DMS153 treated with DMSO at 0.1 percent for 48 hours (cell line): ENCODE measurements around the gene ACY1.

Experiments
- DNase-seq: peaks from one replicate; lab custom pipeline; 2025; ENCODE audit not compliant: unreplicated experiment; lab: John Stamatoyannopoulos, UW

ACY1 gene

DNA sequence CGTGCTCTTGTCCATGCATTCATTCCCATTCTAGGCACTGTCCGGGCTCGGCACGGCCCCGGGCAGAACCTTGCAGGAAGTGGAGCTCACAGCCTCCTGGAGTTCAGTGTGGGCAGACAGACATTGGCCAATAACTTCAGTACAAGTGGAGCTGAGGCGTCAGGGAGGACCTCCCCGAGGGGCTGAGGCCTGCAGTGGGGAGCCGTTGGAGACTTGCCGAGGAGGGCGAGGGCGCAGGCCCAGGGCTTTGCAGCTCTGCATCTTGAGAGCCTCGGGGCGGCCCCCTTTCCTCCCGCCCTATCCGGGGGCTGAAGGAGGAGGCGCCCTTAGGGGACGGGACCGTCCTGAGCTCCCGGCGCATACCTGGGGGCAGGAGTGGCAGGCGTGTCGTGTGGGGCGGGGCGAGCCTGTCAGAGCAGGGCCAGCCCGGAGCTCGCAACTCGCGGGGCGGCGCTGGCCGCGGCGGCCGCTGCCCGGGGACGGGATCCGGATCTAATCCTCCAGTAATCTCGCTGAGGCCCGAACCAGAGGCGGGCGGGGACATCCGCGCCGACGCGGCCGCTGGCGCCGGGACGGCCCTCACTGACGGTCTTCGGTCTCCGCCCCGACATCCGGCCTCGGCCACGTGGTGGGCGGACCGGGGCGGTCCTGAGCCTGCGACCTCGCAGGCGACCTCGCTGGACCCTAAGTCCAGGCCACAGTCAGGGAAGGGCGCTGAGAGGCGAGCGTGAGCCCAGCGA is at the start of gene ACY1:
Gene ACY1 (plus strand): TSS at position 698 of the 740 bp plus-strand sequence. CDS start 530 bp downstream, outside the sequence.
- peak; percentile 20 for DNase-seq

DNA sequence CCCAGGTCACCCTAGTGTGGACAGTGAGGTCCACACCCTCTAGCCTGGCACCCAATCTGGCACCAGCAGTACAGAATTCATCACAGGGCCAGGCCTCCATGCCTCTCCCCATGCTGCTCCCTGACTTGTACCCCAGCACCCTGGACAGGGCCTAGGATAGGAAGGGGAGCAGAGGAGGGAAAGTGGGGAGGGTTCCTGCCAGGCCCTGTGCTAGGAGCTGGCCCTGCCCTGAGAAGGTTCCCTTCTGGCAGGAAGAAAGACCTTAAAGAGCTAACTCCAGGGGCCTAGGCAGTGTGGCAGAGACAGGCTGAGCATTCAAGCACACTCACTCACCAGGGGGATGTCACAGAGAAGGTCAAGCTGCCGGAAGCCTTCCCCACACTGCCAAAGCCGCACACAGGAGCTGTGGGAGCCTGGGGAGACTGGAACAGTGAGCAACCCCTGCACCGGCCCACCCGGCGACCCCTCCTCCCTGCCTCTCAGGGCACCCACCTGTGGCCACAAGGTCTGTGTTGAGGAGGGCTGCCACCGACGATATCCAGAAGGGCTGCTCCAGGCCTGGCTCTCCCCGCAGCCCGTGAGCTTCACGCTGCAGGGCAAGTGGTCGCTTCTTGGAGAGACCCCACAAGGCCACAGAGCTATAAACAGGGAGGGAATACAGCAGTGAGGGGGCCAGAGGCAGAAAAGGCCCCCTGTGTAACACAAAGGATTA is 49.0 kb upstream of the ACY1 start:
- DNase-seq, result no peak

- no peak for DNase-seq
Measured at GRCh38 chr3:51934991-51935885, 48.1 kb upstream of the ACY1 start.

GRCh38 chr3:51935886-51936755 is 47.2 kb upstream of the ACY1 start:
- no peak for DNase-seq

- DNase-seq, result no peak
Measured at GRCh38 chr3:51937014-51937413, 46.3 kb upstream of the ACY1 start.

DNA sequence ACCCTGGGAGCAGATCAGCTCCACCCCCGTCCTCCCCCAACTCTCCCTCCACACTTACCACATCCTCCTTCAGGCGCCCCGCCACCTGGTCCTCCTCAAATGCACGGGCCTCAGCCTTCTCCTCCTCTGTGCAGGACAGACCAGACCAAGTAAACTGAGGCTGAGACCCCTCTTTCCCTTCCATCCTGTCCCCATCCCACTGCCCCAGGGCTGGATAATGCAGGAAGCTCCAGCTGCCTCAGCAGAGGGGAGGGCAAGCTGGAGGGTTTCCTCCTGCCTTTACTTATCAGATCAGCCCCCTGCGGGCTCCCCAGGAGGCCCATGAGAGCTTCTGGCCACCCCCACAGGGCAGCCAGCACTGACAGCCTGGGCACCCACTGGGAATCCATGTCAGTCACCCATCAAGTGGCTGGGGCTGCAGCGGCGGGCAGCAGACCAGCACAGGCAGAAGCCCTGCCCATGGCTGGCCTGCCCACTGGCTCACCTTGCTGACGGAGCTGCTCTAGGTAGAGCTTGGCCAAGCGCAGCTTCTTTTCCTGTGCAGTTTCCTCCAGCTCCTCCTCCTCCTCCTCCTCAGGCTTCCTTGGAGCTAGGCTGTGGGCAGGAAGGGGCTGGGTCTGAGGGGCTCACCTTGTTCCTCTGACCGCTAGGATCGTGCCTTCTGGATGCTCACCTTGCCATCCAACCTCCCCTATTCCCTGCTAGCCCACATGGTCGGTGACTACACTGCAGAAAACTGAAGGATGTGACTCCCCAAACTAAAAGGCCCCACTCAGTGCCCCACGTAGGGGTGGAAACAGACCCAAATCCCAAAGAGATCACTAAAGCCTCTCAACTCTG is 45.5 kb upstream of the ACY1 start:
- DNase-seq, result no peak

- DNase-seq, result no peak
Measured at GRCh38 chr3:51938780-51939425, 44.4 kb upstream of the ACY1 start.

DNA sequence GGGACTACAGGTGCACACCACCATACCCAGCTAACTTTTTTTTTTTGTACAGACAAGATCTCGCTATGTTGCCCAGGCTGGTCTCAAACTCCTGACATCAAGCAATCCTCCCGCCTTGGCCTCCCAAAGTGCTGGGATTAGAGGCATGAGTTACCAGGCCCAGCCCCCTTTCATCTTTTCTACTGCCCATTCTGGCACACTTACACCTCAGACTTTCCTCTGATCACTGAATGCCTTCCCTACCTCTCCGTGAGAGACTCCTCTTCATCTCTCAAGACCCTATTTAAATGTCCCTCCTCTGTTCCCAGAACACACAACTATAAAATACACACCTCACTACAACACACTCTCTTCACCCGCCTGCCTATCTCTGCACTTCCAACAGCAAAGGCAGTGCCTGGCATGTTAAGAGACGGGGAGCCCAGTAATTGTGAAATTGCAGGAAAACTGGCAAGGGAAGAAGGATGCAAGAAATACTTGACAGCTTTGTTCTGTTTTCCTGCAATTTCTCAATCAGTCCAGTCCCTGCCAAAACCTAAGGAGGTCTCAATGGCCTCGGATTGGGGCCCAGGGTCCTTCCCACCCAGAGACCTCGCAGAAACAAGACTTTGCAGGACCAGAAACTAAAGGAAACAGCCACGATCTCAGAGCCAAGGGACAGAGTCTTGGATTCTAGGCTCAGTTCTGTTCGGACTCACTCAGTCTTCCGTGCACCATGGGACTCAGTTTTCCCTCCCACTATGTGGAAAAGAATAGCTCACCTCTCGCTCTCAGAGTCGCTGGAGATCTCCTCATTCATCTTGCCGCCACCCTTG is 42.5 kb upstream of the ACY1 start:
- DNase-seq, result no peak

DNA sequence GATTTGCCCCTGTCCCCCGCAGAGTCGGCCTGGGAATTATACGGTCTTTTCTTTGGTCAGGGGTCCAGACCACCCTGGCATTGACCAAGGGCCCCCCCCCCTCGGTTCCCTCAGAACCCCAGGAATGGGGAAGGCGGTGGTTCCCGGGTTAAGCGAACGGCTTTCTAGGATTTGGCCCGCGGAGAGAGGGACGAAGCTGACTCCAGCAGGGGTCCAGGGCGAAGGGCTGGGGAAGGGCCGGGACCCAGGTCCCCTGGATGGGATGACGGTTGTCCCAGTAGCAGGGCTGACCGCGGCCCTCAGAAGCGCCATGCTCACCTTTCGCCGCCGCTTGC is 41.9 kb upstream of the ACY1 start:
- DNase-seq, result no peak

- DNase-seq, result peak; percentile 90
Measured at GRCh38 chr3:51941798-51942602, 41.3 kb upstream of the ACY1 start, which contains the start of the genes PARP3 and RRP9. PARP3 (plus strand) TSS chr3:51942363; CDS start chr3:51943356, 993 bp downstream. RRP9 (minus strand) TSS chr3:51941904; CDS start chr3:51941867, 37 bp downstream.

DNA sequence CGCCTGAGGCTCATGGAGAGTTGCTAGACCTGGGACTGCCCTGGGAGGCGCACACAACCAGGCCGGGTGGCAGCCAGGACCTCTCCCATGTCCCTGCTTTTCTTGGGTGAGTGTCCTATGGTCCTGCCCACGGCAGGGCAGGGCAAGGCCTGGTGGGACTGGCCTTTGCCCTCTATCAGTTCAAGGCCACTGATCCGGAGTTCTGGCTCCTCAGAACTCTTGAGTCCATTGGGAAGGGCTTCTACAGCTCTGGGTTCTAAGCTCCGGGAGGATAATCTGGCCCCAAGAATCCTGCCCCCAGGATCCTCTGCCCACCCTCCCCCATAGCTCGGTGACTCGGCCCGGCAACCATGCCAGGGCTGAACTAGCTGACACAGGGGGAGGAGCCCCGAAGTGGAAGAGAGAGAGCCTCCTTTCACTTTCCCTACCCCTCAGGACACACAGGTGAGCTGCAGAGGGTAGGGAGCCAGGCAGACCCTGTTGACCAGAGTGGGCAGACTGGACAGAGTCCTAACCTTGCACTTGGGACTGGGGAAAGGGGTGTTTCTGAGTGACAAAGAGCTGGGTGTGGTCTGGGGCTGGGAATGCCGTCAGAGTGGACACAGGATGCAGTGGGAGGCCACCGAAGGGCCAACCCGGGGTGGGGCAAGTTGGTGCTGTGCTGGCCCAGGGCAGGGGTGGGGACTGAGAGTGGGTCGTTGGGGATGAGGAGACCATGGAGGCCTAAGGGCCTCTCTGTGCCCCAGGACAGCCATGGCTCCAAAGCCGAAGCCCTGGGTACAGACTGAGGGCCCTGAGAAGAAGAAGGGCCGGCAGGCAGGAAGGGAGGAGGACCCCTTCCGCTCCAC is 40.5 kb upstream of the ACY1 start:
- no peak for DNase-seq

GRCh38 chr3:51943451-51944391 is 39.6 kb upstream of the ACY1 start:
- no peak for DNase-seq

DNA sequence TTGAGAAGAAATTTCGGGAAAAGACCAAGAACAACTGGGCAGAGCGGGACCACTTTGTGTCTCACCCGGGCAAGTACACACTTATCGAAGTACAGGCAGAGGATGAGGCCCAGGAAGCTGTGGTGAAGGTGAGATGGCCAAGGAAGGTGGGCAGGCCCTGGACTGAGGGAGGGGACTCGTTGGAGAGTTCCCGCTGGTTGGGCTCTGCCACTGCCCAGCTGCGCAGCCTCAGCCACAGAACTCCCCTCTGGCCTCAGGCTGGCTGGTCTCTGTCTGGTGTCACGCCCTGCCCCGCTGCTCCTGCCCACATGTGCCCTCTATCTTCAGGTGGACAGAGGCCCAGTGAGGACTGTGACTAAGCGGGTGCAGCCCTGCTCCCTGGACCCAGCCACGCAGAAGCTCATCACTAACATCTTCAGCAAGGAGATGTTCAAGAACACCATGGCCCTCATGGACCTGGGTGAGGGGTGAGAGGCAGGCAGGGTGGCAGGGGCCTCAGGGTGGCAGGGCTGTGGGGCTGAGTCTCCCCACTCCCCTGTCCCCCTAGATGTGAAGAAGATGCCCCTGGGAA is 38.8 kb upstream of the ACY1 start:
- DNase-seq, result no peak

DNA sequence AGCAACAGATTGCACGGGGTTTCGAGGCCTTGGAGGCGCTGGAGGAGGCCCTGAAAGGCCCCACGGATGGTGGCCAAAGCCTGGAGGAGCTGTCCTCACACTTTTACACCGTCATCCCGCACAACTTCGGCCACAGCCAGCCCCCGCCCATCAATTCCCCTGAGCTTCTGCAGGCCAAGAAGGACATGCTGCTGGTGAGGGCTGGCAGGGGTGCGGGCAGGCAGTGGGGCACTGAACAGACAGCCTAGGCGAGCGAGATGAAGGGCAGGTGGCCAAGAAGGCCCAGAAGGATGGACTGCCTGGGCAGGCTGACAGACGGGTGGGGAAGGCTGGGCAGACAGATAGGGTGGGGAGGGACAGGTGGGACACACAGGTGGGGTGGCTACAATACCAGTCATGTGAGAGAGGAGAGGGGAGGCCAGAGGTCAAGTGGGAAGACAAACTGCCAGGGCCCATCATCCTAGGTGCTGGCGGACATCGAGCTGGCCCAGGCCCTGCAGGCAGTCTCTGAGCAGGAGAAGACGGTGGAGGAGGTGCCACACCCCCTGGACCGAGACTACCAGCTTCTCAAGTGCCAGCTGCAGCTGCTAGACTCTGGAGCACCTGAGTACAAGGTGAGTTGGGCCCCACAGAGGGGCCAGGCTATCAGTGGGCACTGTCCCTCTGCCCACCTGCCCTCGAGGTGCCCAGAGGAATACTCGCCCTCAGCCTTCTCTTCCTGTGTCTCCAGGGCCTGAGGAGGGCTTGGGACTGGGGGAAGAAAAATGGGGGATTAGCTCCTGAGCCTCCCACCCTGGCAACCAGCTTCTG is 38.1 kb upstream of the ACY1 start:
- no peak for DNase-seq
